GM19455 (cell line): ENCODE measurements around the gene TRIM33.
A peak's percentile ranks its signal among the peaks of the same experiment; 100 is the strongest.
"Not testable (repeated sequence)": the region's sequence is repeated elsewhere in the genome, so short reads cannot be mapped to it uniquely, and the experiment has no call there.

Experiments used
- ATAC-seq: cut with Tn5 transposase; IDR thresholded peaks from one replicate; pipeline ENCODE4 v1.9.1; 2021; ENCODE audit not compliant: unreplicated experiment

Gene TRIM33

GRCh38 chr1:114510274-114511031 lies 550 bp downstream of the TRIM33 start:
- peak; percentile 69 for ATAC-seq

DNA sequence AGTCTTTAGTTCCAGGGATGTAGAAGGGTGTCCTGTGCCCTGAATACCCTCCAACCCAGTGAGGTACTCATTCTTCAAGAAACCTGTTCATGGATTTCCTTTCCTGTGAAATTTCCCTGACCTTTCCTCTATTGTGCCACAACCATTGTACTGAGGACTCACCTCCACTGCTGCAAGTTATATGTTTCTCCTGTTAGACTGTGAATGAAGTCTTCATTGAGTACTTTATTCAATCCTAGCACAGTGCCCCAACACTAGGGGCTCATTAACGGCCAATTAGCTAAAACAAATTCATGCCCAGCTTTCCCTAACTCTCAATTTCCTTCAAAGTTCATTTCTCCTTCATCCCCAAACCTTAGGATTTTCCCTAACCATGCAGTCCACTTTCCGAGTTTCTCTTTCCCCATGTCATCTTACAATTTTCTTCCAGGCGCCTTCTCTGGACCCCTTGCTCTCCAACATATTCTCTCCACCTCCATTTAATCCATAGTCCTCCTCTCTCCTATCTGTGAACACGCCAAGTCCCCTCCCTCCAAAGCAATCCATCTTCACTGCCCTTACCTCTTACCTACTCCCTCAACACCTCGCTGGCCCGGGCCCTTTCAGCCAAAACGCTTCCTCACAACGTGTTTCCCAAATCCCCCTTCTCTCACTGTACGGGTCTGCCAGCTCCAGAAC lies 1.3 kb downstream of the TRIM33 start:
- no peak for ATAC-seq

GRCh38 chr1:114508386-114508898 lies 2.6 kb downstream of the TRIM33 start:
- no peak for ATAC-seq

DNA sequence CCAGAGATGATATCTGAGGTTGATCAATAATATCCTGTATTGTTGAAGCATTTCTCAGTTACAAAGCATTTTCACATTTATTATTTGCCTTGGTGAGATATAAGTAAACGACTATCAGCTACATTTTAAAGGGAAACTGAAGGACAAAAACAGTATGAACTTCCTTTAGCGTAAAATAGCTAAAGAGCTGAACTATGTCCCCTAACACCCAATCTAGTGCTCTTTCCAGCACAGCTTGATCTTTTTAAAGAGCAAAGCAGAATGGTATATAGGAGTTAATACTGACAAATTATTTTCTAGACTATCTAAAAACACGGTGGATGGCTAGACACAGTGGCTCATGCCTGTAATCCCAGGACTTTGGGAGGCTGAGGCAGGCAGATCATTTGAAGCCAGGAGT lies 3.5 kb downstream of the TRIM33 start:
- no peak for ATAC-seq

- ATAC-seq = no peak
Observed at GRCh38 chr1:114505148-114505561, 5.8 kb downstream of the TRIM33 start.

DNA sequence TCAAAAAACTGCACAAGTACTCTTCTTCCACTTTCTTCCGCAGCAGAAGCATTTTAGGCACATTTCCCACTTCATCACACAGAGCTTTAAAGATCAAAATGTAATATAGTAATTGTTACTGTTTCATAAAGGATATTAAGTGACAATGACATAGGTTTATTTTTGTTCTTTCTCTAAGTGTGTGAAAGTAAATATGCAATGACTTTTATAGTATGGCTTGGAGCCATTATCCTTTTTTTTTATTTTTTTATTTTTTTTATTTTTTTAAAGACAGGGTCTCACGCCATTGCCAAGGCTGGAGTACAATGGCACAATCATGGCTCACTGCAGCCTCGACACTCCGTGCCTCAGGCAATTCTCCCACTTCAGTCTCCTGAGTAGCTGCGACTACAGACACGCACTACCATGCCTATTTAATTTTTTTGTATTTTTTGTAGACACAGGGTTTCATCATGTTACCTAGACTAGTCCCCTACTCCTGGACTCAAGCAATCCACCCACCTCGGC lies 7.0 kb downstream of the TRIM33 start:
- ATAC-seq = no peak

DNA sequence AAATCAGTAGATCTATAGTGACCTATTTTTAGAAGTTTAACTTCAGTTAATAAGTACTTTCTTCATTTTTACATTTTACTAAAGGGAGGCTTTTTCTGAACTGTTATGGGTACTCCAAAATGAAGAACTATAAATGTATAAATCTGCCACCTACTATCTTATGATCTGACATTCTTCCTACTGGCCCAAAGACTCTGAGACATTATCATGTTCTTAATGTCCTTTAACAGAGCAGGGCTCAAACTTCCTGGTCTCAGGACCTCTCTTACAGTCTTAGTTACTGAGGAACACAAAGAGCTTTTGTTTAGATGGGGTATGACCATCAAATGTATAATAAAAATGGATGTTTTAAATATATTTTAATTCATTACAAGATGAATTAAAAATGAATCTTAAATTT lies 8.9 kb downstream of the TRIM33 start:
- ATAC-seq = no peak

DNA sequence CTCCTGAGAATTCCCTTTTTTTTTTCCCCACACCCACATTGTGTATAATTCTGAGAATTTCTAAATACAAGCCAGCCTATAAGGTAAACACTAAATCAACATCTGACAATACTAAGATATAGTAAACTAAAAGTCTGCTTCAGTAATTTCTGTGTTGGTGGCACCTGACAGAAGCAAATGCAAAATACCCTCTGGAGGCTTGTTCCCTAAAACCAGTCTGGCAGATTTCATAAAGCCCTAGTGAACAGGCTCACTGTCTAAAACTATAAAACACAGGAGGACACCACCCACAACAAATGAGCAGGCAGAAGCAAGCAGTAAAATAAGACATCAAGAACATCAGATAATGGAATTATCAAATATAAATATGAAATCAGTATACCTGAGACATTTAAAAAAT lies 11.5 kb downstream of the TRIM33 start:
- ATAC-seq = no peak

DNA sequence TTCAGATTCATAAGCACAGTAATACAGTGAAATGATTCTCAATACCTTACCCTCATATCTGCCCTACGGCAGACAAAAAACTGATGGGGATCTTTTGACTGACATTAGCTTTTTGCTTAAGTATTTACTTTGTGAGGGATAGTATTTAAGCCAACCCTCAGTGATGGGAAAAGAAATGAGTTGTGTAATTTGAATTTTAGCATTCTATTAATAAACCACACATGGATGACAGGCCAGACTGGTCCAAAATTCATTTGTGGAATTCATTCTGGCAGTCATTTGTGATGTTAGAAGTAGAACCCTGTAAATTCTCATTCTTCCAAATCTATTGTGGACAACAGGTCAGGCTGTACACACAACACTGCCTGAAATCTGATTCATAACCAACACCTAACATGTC lies 14.9 kb downstream of the TRIM33 start:
- ATAC-seq = no peak

- ATAC-seq = no peak
Observed at GRCh38 chr1:114495486-114495885, 15.5 kb downstream of the TRIM33 start.

- no peak for ATAC-seq
Observed at GRCh38 chr1:114492978-114493377, 18.0 kb downstream of the TRIM33 start.

- no peak for ATAC-seq
Observed at GRCh38 chr1:114490274-114490693, 20.7 kb downstream of the TRIM33 start.

GRCh38 chr1:114488739-114489138 lies 22.3 kb downstream of the TRIM33 start:
- ATAC-seq = no peak

DNA sequence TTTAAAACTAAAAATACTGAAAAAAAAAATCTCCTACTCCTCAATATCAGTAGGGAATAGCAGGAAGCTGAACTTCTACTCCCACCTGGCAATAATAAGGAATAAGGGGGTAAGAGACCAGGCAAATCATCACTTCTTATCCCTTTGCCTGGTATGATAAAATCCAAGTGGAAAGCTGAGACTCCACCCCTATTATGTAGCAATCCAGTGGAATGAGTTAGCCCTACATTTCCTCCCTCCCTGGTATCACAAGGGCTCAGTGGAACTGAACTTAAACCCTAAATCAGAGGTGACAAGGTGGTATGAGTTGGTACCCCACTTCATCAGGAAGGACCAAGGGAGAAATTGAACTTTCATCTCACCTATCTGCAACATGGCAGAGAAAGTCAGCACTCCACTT lies 25.7 kb downstream of the TRIM33 start:
- ATAC-seq = no peak

GRCh38 chr1:114482585-114482984 lies 28.4 kb downstream of the TRIM33 start:
- peak; percentile 75 for ATAC-seq

- not testable (repeated sequence) for ATAC-seq
Observed at GRCh38 chr1:114479636-114480035, 31.4 kb downstream of the TRIM33 start.

DNA sequence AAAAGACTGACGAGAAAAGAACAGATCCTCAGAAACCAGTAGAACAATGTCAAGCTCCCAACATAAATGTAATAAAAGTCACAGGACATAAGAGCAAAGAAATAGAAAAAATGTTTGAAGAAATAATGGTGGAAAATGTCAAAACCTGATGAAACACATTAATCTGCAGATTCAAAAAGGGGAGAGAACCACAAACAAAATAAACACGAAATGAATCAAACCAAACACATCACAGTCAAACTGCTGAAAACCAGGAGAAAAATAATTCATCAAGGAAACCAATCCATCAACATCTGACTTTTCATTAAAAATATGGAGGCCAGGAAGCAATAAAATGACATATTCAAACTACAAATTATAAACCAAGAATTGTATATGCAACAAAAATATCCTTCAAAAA lies 31.9 kb downstream of the TRIM33 start:
- ATAC-seq = no peak

DNA sequence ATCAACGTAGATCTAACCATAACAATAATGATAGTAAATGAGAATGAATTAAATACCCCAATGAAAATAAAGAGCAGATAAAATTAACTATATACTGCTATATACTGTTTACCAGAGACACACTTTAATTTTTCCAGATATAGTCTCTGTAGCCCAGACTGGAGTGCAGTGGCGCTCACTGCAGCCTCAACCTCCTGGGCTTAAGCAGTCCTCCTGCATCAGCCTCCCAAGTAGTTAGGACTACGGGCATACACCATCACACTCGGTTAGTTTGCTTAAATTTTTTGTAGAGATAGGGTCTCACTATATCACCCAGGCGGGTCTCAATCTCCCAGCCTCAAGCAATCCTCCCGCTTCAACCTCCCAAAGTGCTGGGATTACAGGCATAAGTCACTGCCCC lies 37.2 kb downstream of the TRIM33 start:
- ATAC-seq = no peak

DNA sequence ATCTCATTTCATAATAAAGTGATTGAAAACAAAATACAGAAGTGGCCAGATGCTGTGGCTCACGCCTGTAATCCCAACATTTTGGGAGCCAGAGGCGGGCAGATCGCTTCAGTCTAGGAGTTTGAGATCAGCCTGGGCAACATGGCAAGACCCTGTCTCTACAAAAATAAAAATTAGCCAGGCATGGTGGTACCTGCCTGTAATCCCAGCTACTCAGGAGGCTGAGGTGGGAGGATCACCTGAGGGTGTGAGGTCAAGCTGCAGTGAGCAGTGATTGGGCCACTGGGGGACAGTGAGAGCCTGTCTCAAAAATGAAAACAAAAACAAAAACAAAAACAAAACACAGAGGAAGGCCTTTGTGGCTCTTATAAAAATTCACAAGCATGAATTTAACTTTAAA lies 38.6 kb downstream of the TRIM33 start:
- no peak for ATAC-seq

DNA sequence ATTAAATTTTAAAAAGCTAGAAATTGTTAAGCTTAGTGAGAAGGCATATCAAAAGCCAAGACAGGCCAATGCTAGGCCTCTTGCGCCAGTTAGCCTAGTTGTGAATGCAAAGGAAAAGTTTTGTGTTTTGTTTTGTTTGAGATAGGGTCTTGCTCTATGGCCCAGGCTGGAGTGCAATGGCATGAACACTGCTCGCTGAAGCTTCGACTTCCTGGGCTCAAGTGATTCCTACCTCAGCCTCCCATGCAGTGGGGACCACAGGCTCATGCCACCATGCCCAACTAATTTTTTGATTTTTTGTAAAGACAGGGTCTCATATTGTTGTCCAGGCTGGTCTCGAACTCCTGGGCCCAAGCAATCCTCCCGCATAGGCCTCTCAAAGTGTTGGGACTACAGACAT lies 40.3 kb downstream of the TRIM33 start:
- no peak for ATAC-seq

GRCh38 chr1:114468710-114469468 lies 42.1 kb downstream of the TRIM33 start:
- no peak for ATAC-seq
